Choroid plexus epithelial cell (primary cell): ENCODE results near the gene AATK.

ENCODE experiments used
- DNase-seq: peaks from one replicate; pipeline ENCODE4 v3.0.0-alpha.2; 2010; ENCODE audit warnings: low read depth
- H3K4me3 ChIP-seq: 2 replicates; pipeline ENCODE4 v1.5.1; 2011; ENCODE audit warnings: low read depth, mild to moderate bottlenecking, control low read depth, low read length, moderate library complexity
- TF ChIP-seq, protein P1 (sequence below): conservative IDR thresholded peaks from 2 replicates; pipeline ENCODE4 v1.5.1; 2011; ENCODE audit warnings: low read depth, mild to moderate bottlenecking, control low read depth, inconsistent platforms, low read length, moderate library complexity

AATK gene

DNA sequence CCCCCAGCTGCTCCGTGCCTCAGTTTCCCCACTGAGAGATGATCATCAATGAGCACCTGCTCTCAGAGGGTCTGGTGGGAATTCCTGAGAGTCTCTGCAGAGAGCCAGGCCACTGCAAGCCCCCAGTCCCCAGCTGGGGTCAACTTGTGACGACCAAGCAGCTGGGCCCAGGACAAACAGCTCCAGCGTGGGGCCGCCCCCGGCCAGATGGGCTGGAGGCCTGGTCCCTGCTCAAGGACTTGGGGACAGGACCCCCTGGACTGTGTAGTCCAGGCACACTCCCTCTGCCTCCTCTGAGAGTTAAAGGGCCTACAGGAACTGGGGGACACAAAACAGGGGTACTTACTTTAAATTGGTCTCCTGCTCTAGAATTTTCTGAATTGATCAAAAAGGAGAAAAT lies 16.6 kb upstream of the AATK start:
- TF ChIP-seq, protein P1, sequence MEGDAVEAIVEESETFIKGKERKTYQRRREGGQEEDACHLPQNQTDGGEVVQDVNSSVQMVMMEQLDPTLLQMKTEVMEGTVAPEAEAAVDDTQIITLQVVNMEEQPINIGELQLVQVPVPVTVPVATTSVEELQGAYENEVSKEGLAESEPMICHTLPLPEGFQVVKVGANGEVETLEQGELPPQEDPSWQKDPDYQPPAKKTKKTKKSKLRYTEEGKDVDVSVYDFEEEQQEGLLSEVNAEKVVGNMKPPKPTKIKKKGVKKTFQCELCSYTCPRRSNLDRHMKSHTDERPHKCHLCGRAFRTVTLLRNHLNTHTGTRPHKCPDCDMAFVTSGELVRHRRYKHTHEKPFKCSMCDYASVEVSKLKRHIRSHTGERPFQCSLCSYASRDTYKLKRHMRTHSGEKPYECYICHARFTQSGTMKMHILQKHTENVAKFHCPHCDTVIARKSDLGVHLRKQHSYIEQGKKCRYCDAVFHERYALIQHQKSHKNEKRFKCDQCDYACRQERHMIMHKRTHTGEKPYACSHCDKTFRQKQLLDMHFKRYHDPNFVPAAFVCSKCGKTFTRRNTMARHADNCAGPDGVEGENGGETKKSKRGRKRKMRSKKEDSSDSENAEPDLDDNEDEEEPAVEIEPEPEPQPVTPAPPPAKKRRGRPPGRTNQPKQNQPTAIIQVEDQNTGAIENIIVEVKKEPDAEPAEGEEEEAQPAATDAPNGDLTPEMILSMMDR = no peak
- DNase-seq = no peak
- H3K4me3 ChIP-seq = no peak overlapping the region

DNA sequence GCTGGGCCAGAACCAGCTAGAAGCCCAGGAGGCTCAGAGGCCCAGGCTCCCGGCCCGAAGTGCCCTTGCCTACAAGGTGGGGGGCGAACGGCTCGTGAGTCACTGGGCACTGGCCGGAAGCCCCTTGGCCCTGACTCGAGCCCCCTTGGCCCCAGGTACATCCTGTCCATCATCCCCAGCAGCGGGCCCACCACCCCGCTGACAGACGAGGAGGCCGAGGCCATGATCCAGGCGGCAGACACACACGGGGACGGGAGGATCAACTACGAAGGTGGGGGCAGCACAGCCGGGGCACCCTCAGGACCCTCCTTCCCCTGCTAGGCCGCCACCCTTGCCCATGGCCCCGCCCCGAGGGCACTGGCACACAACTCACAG lies 15.8 kb upstream of the AATK start:
- no peak for DNase-seq
- TF ChIP-seq, protein P1 = no peak
- no peak overlapping the region for H3K4me3 ChIP-seq

DNA sequence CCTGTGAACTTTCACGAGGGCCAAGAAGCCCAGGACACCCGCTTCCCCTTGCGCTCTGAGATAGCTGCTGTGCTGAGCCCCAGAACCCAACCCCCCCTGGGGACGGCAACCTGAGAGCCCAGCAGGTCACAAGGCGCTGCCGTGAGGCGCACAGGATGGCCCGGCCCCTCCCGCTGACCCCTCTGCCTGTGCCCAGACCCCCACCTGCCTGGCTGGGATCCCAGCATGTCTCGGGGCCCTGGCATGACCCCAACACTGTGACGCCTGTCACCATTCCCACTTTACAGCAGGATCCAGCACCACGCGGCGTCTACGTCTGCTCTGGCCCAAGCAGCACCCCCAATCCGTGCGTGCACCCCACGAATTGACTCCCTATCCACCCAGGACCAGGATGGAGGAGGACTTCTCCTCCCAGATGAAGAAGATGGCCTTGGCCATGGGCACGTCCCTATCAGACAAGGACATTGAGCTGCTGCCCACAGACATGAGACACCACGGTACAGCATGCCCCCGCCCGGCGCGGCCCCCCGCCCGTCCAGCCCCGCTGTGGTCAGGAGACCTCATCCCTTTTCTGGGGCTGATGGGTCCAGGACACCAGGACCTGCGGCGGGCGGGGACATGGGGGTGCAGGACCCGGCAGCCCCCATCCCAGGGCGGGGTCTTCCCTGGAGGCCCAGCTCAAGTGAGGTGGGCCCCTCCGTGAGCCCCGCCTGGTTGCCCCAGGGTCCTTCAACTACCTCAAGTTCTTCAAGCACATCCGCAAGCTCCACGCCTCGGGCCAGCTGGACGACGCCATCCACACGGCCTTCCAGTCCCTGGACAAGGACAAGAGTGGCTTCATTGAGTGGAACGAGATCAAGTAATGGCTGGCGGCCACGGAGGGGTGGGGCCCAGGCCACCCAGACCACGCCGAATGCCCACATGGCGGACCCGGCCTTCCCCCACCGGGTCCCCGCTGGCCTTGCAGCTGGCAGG lies 15.1 kb upstream of the AATK start:
- TF ChIP-seq, protein P1 = no peak
- H3K4me3 ChIP-seq = no peak overlapping the region
- DNase-seq = no peak

DNA sequence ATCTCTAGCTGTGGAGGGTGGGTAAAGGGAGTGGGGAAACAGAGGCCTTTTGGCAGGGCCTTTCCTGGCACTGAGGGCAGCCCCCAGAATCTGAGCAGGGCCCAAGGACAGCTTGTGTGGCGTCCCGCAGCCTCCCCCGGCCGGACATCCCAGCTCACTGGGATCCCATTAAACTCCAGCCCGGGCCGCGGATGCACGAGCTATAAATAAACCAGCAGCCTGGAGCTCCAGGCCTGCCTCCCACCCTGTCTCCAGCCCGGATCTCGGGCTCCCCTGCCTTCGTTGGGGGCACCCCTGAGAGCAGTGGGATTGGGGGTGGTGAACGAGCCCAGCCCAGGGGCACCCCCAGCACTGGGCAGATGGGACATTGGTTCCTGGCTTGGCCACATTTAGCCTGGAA lies 13.8 kb upstream of the AATK start:
- no peak overlapping the region for H3K4me3 ChIP-seq
- TF ChIP-seq, protein P1 = no peak
- no peak for DNase-seq

DNA sequence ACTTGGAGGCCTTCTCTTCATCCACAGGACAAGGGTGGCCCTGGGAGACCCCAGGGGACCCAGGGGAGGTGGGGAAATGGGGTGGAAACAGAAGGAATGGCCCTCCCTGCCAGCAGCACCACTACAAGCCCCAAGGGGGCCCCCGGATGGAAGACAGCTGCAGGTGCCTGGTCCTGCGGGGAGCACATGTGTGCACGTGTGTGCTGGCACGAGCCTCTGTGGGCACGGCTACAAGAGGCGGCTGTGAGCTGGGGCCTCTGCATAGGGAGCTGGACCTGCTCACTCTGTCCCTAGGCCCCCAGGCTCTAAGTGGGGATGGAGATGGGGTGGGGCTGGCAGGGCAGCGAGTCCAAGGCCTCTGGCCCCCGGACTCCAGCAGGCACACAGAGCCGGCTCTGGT lies 13.2 kb upstream of the AATK start:
- TF ChIP-seq, protein P1 = no peak
- no peak for DNase-seq
- H3K4me3 ChIP-seq = no peak overlapping the region

DNA sequence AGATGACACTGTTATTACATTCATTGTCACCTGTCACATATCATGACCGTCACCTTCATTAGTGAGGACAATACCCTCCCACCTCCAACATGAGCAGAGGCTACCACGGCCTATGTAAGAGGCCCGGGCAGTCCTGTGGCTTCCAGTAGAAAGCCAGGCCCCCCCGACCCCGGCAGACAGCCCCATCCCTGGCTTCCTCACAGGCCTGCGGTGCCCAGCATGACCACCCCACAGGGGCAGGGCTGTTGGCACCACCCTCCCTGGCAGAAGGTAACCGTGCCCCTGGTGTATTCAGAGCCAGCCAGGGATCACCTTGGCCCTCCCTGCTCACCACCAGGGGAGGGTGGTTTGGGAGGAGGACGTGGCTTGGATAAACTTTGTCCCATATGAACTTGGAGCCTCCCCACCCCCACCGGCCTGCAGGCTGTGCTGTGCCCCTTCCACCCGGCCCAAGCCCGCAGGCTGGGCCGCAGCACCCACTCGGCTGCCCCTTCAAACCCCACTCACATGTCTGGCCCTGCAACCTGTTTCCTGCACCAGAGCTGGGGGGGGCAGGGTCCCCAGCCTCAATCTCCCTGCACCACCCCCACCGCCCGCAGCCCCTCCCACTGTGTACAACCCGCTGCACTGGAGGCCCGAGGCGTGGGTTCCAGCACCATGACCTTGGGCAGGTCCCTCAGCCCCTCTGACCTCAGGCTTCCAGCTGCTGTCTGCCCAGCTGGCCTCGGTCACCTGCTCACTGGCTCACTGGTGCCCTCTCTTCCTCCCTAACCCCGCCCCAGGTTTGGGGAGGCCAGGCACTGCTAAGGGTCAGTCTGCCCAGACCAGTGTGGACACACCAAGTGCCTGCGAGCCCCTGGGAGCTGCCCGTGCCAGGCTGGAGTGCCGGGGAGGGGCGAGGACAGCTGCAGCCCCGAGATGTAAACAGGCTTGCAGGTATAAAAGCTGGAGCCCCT lies 12.4 kb upstream of the AATK start:
- TF ChIP-seq, protein P1 = no peak
- no peak for DNase-seq
- no peak overlapping the region for H3K4me3 ChIP-seq
